ENCODE measurements around the gene IFI27L1. TPM values are rescaled to one million over a fixed set of nuclear protein-coding genes. Genes with fewer than 3 reads are reported as not detected.
A peak's percentile ranks its signal among the peaks of the same experiment; 100 is the strongest.

The IFI27L1 gene, protein sequence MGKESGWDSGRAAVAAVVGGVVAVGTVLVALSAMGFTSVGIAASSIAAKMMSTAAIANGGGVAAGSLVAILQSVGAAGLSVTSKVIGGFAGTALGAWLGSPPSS
- polyA plus RNA-seq (ENCODE audit: insufficient read length in 4 of 4), result 10 to 100 TPM; 21.7 to 36.1 (median 27.0) TPM

DNA sequence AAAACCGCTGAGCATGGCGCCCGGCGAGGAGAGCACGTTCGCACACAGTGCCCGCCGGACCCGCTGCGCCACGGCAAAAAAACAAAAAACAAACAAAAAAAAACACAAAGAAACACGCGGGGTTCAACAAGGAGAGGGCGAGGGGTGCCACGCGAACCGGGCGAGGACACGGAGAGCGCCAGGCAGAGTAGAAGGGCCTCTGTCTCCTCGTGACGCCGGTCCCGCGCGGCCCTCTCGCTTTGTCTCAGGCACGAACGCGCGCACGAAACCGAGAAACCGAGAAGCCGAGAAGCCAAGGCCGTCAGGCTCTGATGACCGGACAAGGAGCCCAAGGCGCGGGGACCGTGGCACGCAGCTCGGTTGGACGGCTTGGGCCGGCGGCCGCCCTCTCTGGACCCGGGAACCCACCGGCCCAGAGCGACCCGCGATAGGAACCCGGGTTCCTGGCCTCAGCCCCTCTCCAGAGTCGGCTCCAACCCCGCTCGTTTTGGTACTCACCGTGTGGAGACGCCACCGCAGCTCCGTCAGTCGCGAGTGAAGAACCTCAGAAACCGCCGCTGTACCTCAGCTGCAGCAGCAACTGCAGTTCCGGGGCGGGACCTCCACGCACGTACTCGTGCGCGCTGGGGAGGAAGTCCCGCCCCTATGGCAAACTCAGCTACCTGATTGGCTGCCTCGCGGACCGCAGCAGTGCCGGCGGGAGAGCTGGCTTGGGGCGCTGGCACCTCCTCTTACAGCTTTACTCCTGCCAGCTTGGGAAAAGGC lies at the start of gene IFI27L1, which contains the start of gene DDX24:
Gene IFI27L1 (plus strand): TSS at position 690 of the 765 bp plus-strand sequence. CDS start 15,628 bp downstream, outside the sequence.
Gene DDX24 (minus strand): TSS at position 582 of the 765 bp plus-strand sequence. CDS start 1,460 bp downstream, outside the sequence.
- DNase-seq (ENCODE audit: low read depth in 4 of 4, low spot score in 3 of 4), result peak; percentile 83 to 90 (median 84)

- DNase-seq (ENCODE audit: low read depth in 4 of 4, low spot score in 3 of 4), result no peak
These were observed 49.2 kb upstream of the IFI27L1 start for GRCh38 chr14:94031883-94032279.

- no peak for DNase-seq (ENCODE audit: low read depth in 4 of 4, low spot score in 3 of 4)
These were observed 46.2 kb upstream of the IFI27L1 start for GRCh38 chr14:94034886-94035285.

- DNase-seq (ENCODE audit: low read depth in 4 of 4, low spot score in 3 of 4), result peak in 1 of 4 donors; percentile 33
These were observed 44.6 kb upstream of the IFI27L1 start for GRCh38 chr14:94036313-94037167.

DNA sequence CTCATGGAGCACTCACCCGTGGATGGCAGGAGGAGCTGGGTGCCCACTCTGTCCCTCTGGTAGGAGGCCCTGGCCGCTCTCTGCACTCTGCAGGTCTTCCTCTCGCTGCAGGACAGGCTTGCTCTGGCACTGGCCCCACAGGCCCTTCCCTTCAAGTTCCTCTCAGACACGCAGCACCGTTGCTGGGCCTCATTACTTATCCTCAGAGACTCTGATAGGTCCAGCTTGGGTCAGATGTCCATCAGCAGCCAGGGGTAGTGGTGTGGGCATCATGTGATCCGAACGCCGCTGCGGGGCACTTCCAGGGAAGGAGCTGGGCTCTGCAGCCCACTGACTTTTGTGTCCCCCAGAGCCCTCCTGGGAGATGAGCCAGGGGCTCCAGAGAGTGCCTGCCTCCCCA lies 43.2 kb upstream of the IFI27L1 start:
- no peak for DNase-seq (ENCODE audit: low read depth in 4 of 4, low spot score in 3 of 4)

GRCh38 chr14:94038510-94038909 lies 42.6 kb upstream of the IFI27L1 start:
- DNase-seq (ENCODE audit: low read depth in 4 of 4, low spot score in 3 of 4), result no peak

DNA sequence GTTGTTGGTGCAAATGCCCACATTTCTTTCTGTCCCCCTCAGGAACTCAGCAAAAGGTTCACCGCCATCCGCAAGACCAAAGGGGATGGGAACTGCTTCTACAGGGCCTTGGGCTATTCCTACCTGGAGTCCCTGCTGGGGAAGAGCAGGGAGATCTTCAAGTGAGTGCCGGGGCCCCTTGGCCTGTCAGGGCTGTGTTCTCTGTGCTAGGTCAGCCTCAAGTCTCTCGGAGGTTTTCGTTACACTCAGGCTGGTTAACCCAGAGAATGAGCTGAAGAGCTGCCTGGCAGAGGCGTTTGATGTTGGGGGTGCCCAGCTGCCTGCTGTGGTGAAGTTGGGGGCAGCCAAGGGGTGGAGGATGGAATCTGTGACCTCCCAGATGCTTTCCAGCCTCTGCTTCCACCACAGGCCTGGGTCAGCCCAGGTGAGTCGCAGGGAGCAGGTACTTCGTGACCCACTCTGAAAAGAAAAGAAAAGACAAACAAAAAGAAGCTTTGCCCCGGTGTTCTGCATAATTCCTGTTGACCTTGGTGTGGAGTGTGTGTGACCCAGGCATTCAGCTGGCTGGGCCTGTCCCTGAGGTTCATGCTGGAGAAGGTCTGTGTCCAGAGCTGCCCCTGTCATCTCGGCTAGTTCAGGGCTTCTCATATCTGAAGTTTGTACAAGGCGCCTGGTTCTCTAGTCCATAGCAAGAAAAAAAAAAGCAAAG lies 42.0 kb upstream of the IFI27L1 start:
- DNase-seq (ENCODE audit: low read depth in 4 of 4, low spot score in 3 of 4), result no peak

- no peak for DNase-seq (ENCODE audit: low read depth in 4 of 4, low spot score in 3 of 4)
These were observed 40.9 kb upstream of the IFI27L1 start for GRCh38 chr14:94040247-94040646.

- DNase-seq (ENCODE audit: low read depth in 4 of 4, low spot score in 3 of 4), result no peak
These were observed 40.3 kb upstream of the IFI27L1 start for GRCh38 chr14:94040796-94041195.

- no peak for DNase-seq (ENCODE audit: low read depth in 4 of 4, low spot score in 3 of 4)
These were observed 39.4 kb upstream of the IFI27L1 start for GRCh38 chr14:94041551-94042346.

- DNase-seq (ENCODE audit: low read depth in 4 of 4, low spot score in 3 of 4), result no peak
These were observed 38.5 kb upstream of the IFI27L1 start for GRCh38 chr14:94042433-94043091.

DNA sequence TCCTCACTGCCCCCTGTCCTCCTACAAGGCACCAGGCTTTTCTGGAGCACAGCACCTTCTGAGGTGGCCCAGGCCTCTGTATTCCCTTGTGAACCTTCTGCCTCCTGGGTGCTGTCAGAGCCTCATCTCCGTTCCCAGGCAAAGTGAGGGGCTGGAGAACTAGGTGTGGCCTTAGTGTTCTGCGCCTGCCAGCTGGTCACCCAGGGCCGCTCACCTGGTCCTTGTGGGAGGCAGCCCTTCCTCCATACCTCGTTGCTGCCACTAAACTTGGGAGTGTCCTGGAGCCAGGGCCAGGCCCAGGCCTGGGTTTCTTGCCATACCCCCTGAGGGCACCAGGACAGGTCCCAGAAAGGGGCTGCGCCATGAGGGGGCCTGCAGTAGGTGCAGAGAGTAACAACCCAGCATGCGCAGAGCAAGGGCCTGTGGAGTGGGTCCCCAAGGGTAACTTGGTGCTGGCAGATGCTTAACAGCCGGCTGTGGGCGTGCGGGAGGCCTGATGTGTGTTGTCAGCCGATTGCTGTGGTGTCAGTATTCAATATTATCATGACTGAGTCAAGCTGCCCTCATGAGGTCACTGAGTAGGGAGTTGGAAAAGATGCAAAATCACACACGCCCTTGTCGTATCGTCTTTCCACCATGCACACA lies 37.9 kb upstream of the IFI27L1 start:
- DNase-seq (ENCODE audit: low read depth in 4 of 4, low spot score in 3 of 4), result no peak

GRCh38 chr14:94043756-94044475 lies 37.2 kb upstream of the IFI27L1 start:
- no peak for DNase-seq (ENCODE audit: low read depth in 4 of 4, low spot score in 3 of 4)

GRCh38 chr14:94044476-94045091 lies 36.5 kb upstream of the IFI27L1 start:
- DNase-seq (ENCODE audit: low read depth in 4 of 4, low spot score in 3 of 4), result no peak

DNA sequence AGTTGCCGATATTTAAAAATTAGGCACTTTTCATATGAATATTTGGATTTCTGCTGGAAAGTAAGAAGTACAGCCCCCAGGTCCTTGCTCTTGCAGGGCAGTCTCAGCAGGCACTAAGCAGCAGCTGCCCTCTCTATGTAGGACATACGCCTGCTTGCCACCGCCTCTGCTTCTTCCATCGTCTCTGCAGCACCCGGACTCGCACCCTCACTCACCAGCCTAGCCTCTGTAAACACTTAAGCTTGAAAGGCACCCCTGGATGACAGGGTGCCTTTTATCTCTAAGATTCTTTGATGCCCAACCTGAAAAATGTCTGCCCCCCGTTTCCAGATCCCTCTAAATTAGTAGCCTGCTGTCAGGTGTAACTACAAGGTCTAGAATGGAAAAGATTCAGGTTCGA lies 36.0 kb upstream of the IFI27L1 start:
- no peak for DNase-seq (ENCODE audit: low read depth in 4 of 4, low spot score in 3 of 4)

GRCh38 chr14:94045563-94046345 lies 35.4 kb upstream of the IFI27L1 start:
- DNase-seq (ENCODE audit: low read depth in 4 of 4, low spot score in 3 of 4), result no peak

- no peak for DNase-seq (ENCODE audit: low read depth in 4 of 4, low spot score in 3 of 4)
These were observed 34.3 kb upstream of the IFI27L1 start for GRCh38 chr14:94046696-94047250.

Data from left renal pelvis (tissue), 4 donors.